HepG2 (cell line): ENCODE data around the gene EIF2S2.

Source experiments
- FOSL1 ChIP-seq: sonication (generic); formaldehyde crosslinking; IDR thresholded peaks from 2 replicates; pipeline ENCODE4 v1.9.0; 2021; ENCODE audit warnings: missing genetic modification reagents, borderline replicate concordance
- MAX ChIP-seq: IDR thresholded peaks from 2 replicates; pipeline ENCODE4 v1.6.1; 2012; ENCODE audit warnings: inconsistent platforms
- NR2F1 ChIP-seq, 2 experiments: fragments of 450-650 bp in 1 of 2; formaldehyde crosslinking in 1 of 2; IDR thresholded peaks; 2 replicates each; pipeline versions ENCODE4 v1.5.0 to v1.6.1; 2016 to 2020; ENCODE audit warnings: mild to moderate bottlenecking in 1 of 2, missing compliant biosample characterization in 1 of 2, missing genetic modification reagents in 1 of 2, moderate library complexity in 1 of 2
- RFX1 ChIP-seq: fragments of 450-650 bp; IDR thresholded peaks from 2 replicates; pipeline ENCODE4 v1.6.1; 2017
- ZBTB43 ChIP-seq: sonication (generic); formaldehyde crosslinking; conservative IDR thresholded peaks from 2 replicates; pipeline ENCODE4 v1.4.0; 2020; ENCODE audit warnings: missing genetic modification reagents
- ZNF644 ChIP-seq: IDR thresholded peaks from 2 replicates; pipeline ENCODE4 v1.6.1; 2016; ENCODE audit warnings: low read depth
- ZNF891 ChIP-seq: sonication (generic); formaldehyde crosslinking; IDR thresholded peaks from 2 replicates; pipeline ENCODE4 v1.5.0; 2020; ENCODE audit warnings: mild to moderate bottlenecking, missing genetic modification reagents
- ZSCAN12 ChIP-seq: sonication (generic); formaldehyde crosslinking; IDR thresholded peaks from 2 replicates; pipeline ENCODE4 v1.9.0; 2021; ENCODE audit warnings: mild to moderate bottlenecking, missing genetic modification reagents
- TF ChIP-seq, protein P1 (sequence below): sonication (generic); formaldehyde crosslinking; IDR thresholded peaks from 2 replicates; pipeline ENCODE4 v1.5.0; 2020; ENCODE audit warnings: mild to moderate bottlenecking, missing genetic modification reagents, moderate library complexity
- TF ChIP-seq, protein P2 (sequence below): sonication (generic); formaldehyde crosslinking; IDR thresholded peaks from 2 replicates; pipeline ENCODE4 v1.5.0; 2020; ENCODE audit warnings: missing genetic modification reagents

DNA sequence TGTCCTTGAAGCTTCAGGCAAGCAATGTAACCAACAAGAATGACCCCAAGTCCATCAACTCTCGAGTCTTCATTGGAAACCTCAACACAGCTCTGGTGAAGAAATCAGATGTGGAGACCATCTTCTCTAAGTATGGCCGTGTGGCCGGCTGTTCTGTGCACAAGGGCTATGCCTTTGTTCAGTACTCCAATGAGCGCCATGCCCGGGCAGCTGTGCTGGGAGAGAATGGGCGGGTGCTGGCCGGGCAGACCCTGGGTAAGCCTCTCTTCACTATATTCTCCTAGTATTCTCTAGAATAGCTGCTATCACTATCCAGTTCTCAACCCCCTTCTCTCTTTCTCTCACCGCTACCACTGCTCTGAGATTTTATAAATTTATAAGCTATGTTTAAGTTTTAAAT is 40.0 kb downstream of the EIF2S2 start:
- no peak for TF ChIP-seq ZNF891 (CRISPR knock-in tag)
- no peak for TF ChIP-seq RFX1
- TF ChIP-seq, protein P1, sequence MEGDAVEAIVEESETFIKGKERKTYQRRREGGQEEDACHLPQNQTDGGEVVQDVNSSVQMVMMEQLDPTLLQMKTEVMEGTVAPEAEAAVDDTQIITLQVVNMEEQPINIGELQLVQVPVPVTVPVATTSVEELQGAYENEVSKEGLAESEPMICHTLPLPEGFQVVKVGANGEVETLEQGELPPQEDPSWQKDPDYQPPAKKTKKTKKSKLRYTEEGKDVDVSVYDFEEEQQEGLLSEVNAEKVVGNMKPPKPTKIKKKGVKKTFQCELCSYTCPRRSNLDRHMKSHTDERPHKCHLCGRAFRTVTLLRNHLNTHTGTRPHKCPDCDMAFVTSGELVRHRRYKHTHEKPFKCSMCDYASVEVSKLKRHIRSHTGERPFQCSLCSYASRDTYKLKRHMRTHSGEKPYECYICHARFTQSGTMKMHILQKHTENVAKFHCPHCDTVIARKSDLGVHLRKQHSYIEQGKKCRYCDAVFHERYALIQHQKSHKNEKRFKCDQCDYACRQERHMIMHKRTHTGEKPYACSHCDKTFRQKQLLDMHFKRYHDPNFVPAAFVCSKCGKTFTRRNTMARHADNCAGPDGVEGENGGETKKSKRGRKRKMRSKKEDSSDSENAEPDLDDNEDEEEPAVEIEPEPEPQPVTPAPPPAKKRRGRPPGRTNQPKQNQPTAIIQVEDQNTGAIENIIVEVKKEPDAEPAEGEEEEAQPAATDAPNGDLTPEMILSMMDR (CRISPR knock-in tag), result no peak
- TF ChIP-seq MAX, result no peak
- no peak for TF ChIP-seq FOSL1 (CRISPR knock-in tag)
- no peak for TF ChIP-seq ZBTB43 (CRISPR knock-in tag)
- no peak for TF ChIP-seq NR2F1 (CRISPR knock-in tag; IDR thresholded peaks at IDR 0.05)
- TF ChIP-seq, protein P2, sequence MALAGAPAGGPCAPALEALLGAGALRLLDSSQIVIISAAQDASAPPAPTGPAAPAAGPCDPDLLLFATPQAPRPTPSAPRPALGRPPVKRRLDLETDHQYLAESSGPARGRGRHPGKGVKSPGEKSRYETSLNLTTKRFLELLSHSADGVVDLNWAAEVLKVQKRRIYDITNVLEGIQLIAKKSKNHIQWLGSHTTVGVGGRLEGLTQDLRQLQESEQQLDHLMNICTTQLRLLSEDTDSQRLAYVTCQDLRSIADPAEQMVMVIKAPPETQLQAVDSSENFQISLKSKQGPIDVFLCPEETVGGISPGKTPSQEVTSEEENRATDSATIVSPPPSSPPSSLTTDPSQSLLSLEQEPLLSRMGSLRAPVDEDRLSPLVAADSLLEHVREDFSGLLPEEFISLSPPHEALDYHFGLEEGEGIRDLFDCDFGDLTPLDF (CRISPR knock-in tag), result no peak
- TF ChIP-seq ZSCAN12 (CRISPR knock-in tag), result no peak
- no peak for TF ChIP-seq ZNF644
